Lower leg skin (tissue), 4 donors: ENCODE results near the gene MLEC. TPM values are rescaled to one million over a fixed set of nuclear protein-coding genes. Genes with fewer than 3 reads are reported as not detected.

Experiments
- DNase-seq, 2 donors: peaks; one replicate each; pipeline ENCODE4 v3.0.0-alpha.2; 2019; ENCODE audit warnings: low spot score in 2 of 2
- H3K4me3 ChIP-seq: fragments of 200-600 bp; sonication (generic); 2 replicates; pipeline ENCODE4 v1.5.1; 2017; ENCODE audit warnings: mild to moderate bottlenecking, low read depth; ENCODE audit not compliant: poor library complexity, severe bottlenecking
- CTCF ChIP-seq, 3 donors: fragments of 450-650 bp; IDR thresholded peaks; one replicate each; pipeline ENCODE4 v1.5.1; 2016; ENCODE audit warnings: antibody characterized with exemption in 3 of 3, mild to moderate bottlenecking in 3 of 3, moderate library complexity in 2 of 3
- POLR2A ChIP-seq, 2 donors: fragments of 450-650 bp; IDR thresholded peaks; one replicate each; pipeline ENCODE4 v1.6.1; 2016 to 2017; ENCODE audit warnings: antibody characterized with exemption in 2 of 2, mild to moderate bottlenecking in 1 of 2, moderate library complexity in 1 of 2
- WGBS, 2 donors: methylation state at CpG; one replicate each; pipeline ENCODE4 v1.1.5; 2018; 5-methylcytosine and 5-hydroxymethylcytosine counted together
- intact Hi-C: fragments of 100-400 bp; cut with DNase I; formaldehyde crosslinking; loops from one replicate; pipeline ENCODE4 v1.15.0; 2023; ENCODE audit warnings: low total_unique reads
- total RNA-seq, 4 donors: library from RNA; depleted of rRNA; stranded (reverse); fragments of >200 nt; gene quantifications; one replicate each; pipeline ENCODE4 v1.1.0, GENCODE V29; 2016

Gene MLEC
- total RNA-seq, 4 donors from 2014 or later = 15.4 to 53.3 (median 40.9) TPM

- H3K4me3 ChIP-seq = no peak overlapping the region
- intact Hi-C loops = no loop called here
- TF ChIP-seq CTCF (IDR thresholded peaks at IDR 0.05) = no peak
- TF ChIP-seq POLR2A (IDR thresholded peaks at IDR 0.05) = no peak
- 62 to 64% methylated on average over 12 of the region's 12 CpGs for WGBS, 2 donors
- no peak for DNase-seq
These were observed 36.7 kb upstream of the MLEC start for GRCh38 chr12:120650233-120650690.

GRCh38 chr12:120651821-120652220, 35.1 kb upstream of the MLEC start:
- no peak overlapping the region for H3K4me3 ChIP-seq
- no peak for DNase-seq
- intact Hi-C loops = no loop called here
- no peak for TF ChIP-seq CTCF (IDR thresholded peaks at IDR 0.05)
- no peak for TF ChIP-seq POLR2A (IDR thresholded peaks at IDR 0.05)
- 66 to 83% methylated on average over 5 of the region's 5 CpGs for WGBS, 2 donors

GRCh38 chr12:120652656-120653435, 34.1 kb upstream of the MLEC start:
- 46 to 54% methylated on average over 10 of the region's 10 CpGs for WGBS, 2 donors
- H3K4me3 ChIP-seq = no peak overlapping the region
- no peak for DNase-seq
- intact Hi-C loops = no loop called here
- TF ChIP-seq POLR2A (IDR thresholded peaks at IDR 0.05) = no peak
- no peak for TF ChIP-seq CTCF (IDR thresholded peaks at IDR 0.05)

GRCh38 chr12:120653611-120654010, 33.3 kb upstream of the MLEC start:
- no peak overlapping the region for H3K4me3 ChIP-seq
- intact Hi-C loops = no loop called here
- DNase-seq = no peak
- WGBS, 2 donors = 77 to 81% methylated on average over 11 of the region's 11 CpGs
- TF ChIP-seq CTCF (IDR thresholded peaks at IDR 0.05) = no peak
- no peak for TF ChIP-seq POLR2A (IDR thresholded peaks at IDR 0.05)

- TF ChIP-seq POLR2A (IDR thresholded peaks at IDR 0.05) (no peak), CTCF (IDR thresholded peaks at IDR 0.05) (no peak)
- peak in 1 of 2 donors; percentile 90 for DNase-seq
- intact Hi-C loops = no loop called here
- 69 to 74% methylated on average over 10 of the region's 10 CpGs for WGBS, 2 donors
- no peak overlapping the region for H3K4me3 ChIP-seq
These were observed 32.3 kb upstream of the MLEC start for GRCh38 chr12:120654656-120655055.
